Lower lobe of right lung (tissue), 2 donors: Measurements from ENCODE around the gene ARMH4. TPM values are rescaled to one million over a fixed set of nuclear protein-coding genes. Genes with fewer than 3 reads are reported as not detected.

Experiments used
- ATAC-seq, 2 donors: fragments of 200-7000 bp; cut with Tn5 transposase; one replicate each; pipeline ENCODE4 v1.9.1; 2020 to 2022; ENCODE audit warnings: mild to moderate bottlenecking in 2 of 2, moderate library complexity in 2 of 2
- DNase-seq: peaks from one replicate; pipeline ENCODE4 v3.0.0-alpha.2; 2020
- H3K27ac ChIP-seq: fragments of 200-600 bp; one replicate; pipeline ENCODE4 v1.8.0; 2022
- H3K27me3 ChIP-seq: fragments of 200-600 bp; one replicate; pipeline ENCODE4 v1.8.0; 2022; ENCODE audit warnings: low read depth
- H3K36me3 ChIP-seq: fragments of 200-600 bp; one replicate; pipeline ENCODE4 v1.8.0; 2022; ENCODE audit warnings: mild to moderate bottlenecking
- H3K4me1 ChIP-seq: fragments of 200-600 bp; one replicate; pipeline ENCODE4 v1.8.0; 2022
- H3K4me3 ChIP-seq: fragments of 200-600 bp; one replicate; pipeline ENCODE4 v1.8.0; 2022; ENCODE audit warnings: mild to moderate bottlenecking
- H3K9me3 ChIP-seq: fragments of 200-600 bp; one replicate; pipeline ENCODE4 v1.8.0; 2022
- CTCF ChIP-seq: fragments of 200-600 bp; IDR thresholded peaks from one replicate; pipeline ENCODE4 v1.8.0; 2022; ENCODE audit warnings: antibody characterized with exemption, mild to moderate bottlenecking
- intact Hi-C: fragments of 100-400 bp; cut with DNase I; formaldehyde crosslinking; loops from one replicate; pipeline ENCODE4 v1.11.0; 2022
- total RNA-seq: library from RNA; stranded (reverse); fragmentation: NEBNext Ultra II Directional; extraction: Animal tissue kit (Norgen Biotek cat#: 25700); gene quantifications from one replicate; pipeline ENCODE4 v1.2.1, GENCODE V29; 2021
- donor health status: DM: no; HTN: yes; CAD: no; lungs with severe emphysema.

ARMH4 gene
- total RNA-seq, 1 donor from 2014 or later = 2.1 TPM

DNA sequence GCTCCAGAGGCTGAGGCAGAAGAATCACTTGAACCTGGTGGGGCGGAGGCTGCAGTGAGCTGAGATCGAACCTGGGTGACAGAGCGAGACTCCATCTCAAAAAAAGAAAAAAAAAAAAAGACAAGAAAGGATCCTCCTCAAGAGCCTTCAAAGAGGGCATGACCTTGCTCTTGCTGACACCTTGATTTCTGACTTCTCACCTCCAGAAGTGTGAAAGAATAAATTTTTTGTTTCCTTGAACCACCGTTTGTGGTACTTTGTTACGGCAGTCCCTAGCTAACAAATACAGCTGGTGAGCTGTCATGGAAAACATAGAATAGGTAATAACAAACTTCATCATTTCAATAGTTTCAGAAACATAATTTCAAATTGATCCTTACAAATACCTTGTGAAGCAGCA lies 46.1 kb upstream of the ARMH4 start:
- Histone ChIP-seq H3K4me3 (no peak overlapping the region), H3K27ac (no peak overlapping the region), H3K4me1 (peaks cover 20% of the 10 kb centered on the region), H3K9me3 (no peaks in the 10 kb centered on the region), H3K36me3 (peaks cover 6% of the 10 kb centered on the region), H3K27me3 (no peaks in the 10 kb centered on the region)
- no peak for TF ChIP-seq CTCF
- DNase-seq (no peak), ATAC-seq (no peak)
- intact Hi-C loops = no loop called here

DNA sequence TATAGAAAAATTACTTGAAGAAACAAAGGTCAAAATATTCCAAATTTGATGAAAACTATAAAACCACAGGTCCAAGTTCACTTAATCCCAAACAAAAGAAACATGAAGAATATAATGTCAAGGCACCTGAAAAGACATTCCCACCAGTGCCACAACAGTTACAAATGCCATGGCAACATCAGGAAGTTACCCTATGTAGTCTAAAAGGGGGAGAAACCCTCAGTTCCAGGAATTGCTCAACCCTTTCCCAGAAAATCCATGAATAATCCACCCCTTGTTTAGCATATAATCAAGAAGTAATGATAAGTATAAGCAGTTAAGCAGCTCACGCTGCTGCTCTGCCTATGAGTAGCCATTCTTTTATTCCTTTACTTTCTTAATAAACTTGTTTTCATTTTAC lies 44.2 kb upstream of the ARMH4 start:
- intact Hi-C loops = no loop called here
- TF ChIP-seq CTCF = no peak
- no peak for ATAC-seq

GRCh38 chr14:58193542-58193941 lies 41.5 kb upstream of the ARMH4 start:
- Histone ChIP-seq H3K4me1 (no peaks in the 10 kb centered on the region), H3K9me3 (no peaks in the 10 kb centered on the region), H3K27ac (no peak overlapping the region), H3K27me3 (no peaks in the 10 kb centered on the region), H3K36me3 (no peaks in the 10 kb centered on the region), H3K4me3 (no peak overlapping the region)
- intact Hi-C loops = no loop called here
- ATAC-seq = no peak
- TF ChIP-seq CTCF = no peak
- no peak for DNase-seq

More for the DNA sequence above, 44.2 kb upstream of the ARMH4 start:
- H3K9me3 ChIP-seq = no peaks in the 10 kb centered on the region
- no peak overlapping the region for H3K4me3 ChIP-seq
- no peak overlapping the region for H3K27ac ChIP-seq
- H3K36me3 ChIP-seq = no peaks in the 10 kb centered on the region
- peaks cover 6% of the 10 kb centered on the region for H3K4me1 ChIP-seq
- no peaks in the 10 kb centered on the region for H3K27me3 ChIP-seq
- DNase-seq = no peak

DNA sequence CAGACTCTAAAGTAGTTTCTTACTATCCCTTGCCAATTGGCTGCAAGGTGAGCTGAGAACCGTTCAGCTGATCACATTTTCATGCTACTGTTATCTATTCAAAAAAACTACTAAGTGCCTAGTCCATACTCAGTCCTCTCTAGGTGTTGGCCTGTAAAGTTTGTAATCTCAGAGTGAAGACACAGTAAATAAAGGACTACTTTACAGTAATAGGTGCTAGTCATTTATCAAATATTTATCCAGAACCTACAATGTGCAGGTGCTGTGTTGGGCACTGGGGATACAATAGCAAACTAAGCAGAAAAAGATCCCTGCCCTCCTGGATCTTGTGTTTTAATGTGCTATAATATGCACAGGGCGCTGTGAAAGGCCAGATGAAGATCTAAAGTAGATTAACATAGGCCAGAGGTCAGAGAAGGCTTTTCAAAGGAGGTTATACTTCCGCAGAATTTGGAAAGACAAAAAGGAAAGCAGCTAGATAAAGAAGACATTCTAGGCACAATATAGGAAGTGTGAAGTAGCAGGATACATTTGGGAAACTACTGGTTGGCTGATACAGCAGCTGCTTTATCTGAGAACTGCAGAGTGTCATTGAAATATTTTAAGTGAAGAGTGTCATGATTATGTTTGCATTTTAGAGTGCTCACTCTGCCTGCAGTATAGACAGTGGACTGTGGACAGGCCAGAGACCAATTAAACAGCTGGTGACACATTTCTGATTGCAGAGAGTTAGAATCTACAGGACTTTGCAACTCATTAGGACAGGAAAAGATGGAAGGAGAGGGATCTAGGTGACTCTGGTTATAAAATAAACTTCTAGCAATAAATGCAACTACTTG lies 40.0 kb upstream of the ARMH4 start:
- TF ChIP-seq CTCF = no peak
- DNase-seq (no peak), ATAC-seq (peak in 1 of 2 donors; percentile 23)
- H3K27ac ChIP-seq = no peak overlapping the region
- H3K4me1 ChIP-seq = no peaks in the 10 kb centered on the region
- intact Hi-C loops = no loop called here
- H3K27me3 ChIP-seq = no peaks in the 10 kb centered on the region
- H3K4me3 ChIP-seq = no peak overlapping the region
- H3K36me3 ChIP-seq = no peaks in the 10 kb centered on the region
- no peaks in the 10 kb centered on the region for H3K9me3 ChIP-seq

DNA sequence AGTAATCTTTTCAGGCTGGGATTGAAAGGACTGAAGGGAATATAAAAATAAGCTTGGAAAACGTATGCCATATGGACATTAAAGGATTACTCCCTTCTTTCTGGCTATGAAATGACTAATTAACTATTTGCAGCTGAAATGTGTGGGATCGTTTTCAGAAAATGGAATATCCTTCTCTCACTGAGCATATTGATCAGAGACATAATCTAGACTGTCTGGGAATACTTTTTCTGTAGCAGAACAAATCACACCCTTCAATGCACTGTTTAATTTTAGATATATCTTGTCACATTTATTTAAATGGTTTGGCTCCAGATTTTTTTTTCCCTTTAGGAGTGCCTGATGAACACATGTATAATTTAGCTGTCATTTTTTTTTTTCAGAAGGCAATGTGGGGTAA lies 37.2 kb upstream of the ARMH4 start:
- no peaks in the 10 kb centered on the region for H3K4me1 ChIP-seq
- DNase-seq (no peak), ATAC-seq (no peak)
- no peaks in the 10 kb centered on the region for H3K36me3 ChIP-seq
- no peaks in the 10 kb centered on the region for H3K9me3 ChIP-seq
- H3K27me3 ChIP-seq = no peaks in the 10 kb centered on the region
- no peak overlapping the region for H3K4me3 ChIP-seq
- intact Hi-C loops = no loop called here
- no peak overlapping the region for H3K27ac ChIP-seq
- TF ChIP-seq CTCF = no peak
